Osteocyte (in vitro differentiated cells): ENCODE measurements around the gene STARD5. TPM values are rescaled to one million over a fixed set of nuclear protein-coding genes. Genes with fewer than 3 reads are reported as not detected.
A peak's percentile ranks its signal among the peaks of the same experiment; 100 is the strongest.

Source experiments
- DNase-seq: peaks from one replicate; pipeline ENCODE4 v3.0.0; 2021; ENCODE audit warnings: mixed read lengths; ENCODE audit not compliant: unreplicated experiment; ENCODE audit errors: extremely low spot score
- H3K27ac Mint-ChIP-seq: one replicate; pipeline ENCODE4 v1.8.0; 2021; ENCODE audit warnings: mild to moderate bottlenecking, mixed read lengths; ENCODE audit not compliant: unreplicated experiment
- H3K27me3 Mint-ChIP-seq: one replicate; pipeline ENCODE4 v1.8.0; 2021; ENCODE audit warnings: mixed read lengths; ENCODE audit not compliant: unreplicated experiment
- H3K36me3 Mint-ChIP-seq: one replicate; pipeline ENCODE4 v1.8.0; 2021; ENCODE audit warnings: mixed read lengths; ENCODE audit not compliant: unreplicated experiment
- H3K4me1 Mint-ChIP-seq: one replicate; pipeline ENCODE4 v1.8.0; 2021; ENCODE audit warnings: mixed read lengths; ENCODE audit not compliant: unreplicated experiment
- H3K4me3 Mint-ChIP-seq: one replicate; pipeline ENCODE4 v1.8.0; 2021; ENCODE audit warnings: mild to moderate bottlenecking, moderate library complexity, mixed read lengths; ENCODE audit not compliant: unreplicated experiment
- H3K9me3 Mint-ChIP-seq: one replicate; pipeline ENCODE4 v1.8.0; 2021; ENCODE audit warnings: mixed read lengths; ENCODE audit not compliant: unreplicated experiment
- CTCF ChIP-seq: fragments of 200-600 bp; sonication (generic); IDR thresholded peaks from 2 replicates; pipeline ENCODE4 v1.5.0; 2021; ENCODE audit warnings: antibody characterized with exemption, mild to moderate bottlenecking, moderate library complexity
- total RNA-seq: library from RNA; stranded (reverse); gene quantifications from 2 replicates; pipeline ENCODE4 v1.2.1, GENCODE V29; 2021

STARD5 gene
- total RNA-seq, 1 donor from 2014 or later: 1.3 TPM

GRCh38 chr15:81275711-81276392 is 48.1 kb downstream of the STARD5 start:
- Mint-ChIP-seq H3K27ac (no peak overlapping the region), H3K36me3 (no peaks in the 10 kb centered on the region), H3K9me3 (peaks cover 9% of the 10 kb centered on the region), H3K27me3 (peaks cover 12% of the 10 kb centered on the region), H3K4me1 (peaks cover 4% of the 10 kb centered on the region), H3K4me3 (no peak overlapping the region)
- TF ChIP-seq CTCF: no peak
- DNase-seq: no peak

GRCh38 chr15:81274931-81275707 is 48.8 kb downstream of the STARD5 start:
- H3K4me3 Mint-ChIP-seq: no peak overlapping the region
- H3K4me1 Mint-ChIP-seq: peaks cover 4% of the 10 kb centered on the region
- no peaks in the 10 kb centered on the region for H3K36me3 Mint-ChIP-seq
- peak; percentile 86 for DNase-seq
- TF ChIP-seq CTCF: peak; percentile 81
- H3K9me3 Mint-ChIP-seq: peaks cover 9% of the 10 kb centered on the region
- H3K27me3 Mint-ChIP-seq: peaks cover 12% of the 10 kb centered on the region
- H3K27ac Mint-ChIP-seq: no peak overlapping the region

- Mint-ChIP-seq H3K4me3 (no peak overlapping the region), H3K4me1 (peaks cover 4% of the 10 kb centered on the region), H3K27me3 (peaks cover 12% of the 10 kb centered on the region), H3K9me3 (peaks cover 9% of the 10 kb centered on the region), H3K36me3 (no peaks in the 10 kb centered on the region), H3K27ac (no peak overlapping the region)
- no peak for TF ChIP-seq CTCF
- DNase-seq: no peak
These were observed 49.7 kb downstream of the STARD5 start for GRCh38 chr15:81274255-81274654.

- TF ChIP-seq CTCF: no peak
- peak; percentile 34 for DNase-seq
- Mint-ChIP-seq H3K9me3 (peaks cover 9% of the 10 kb centered on the region), H3K36me3 (no peaks in the 10 kb centered on the region), H3K4me3 (no peak overlapping the region), H3K4me1 (peaks cover 4% of the 10 kb centered on the region), H3K27ac (no peak overlapping the region), H3K27me3 (peaks cover 12% of the 10 kb centered on the region)
These were observed 50.1 kb downstream of the STARD5 start for GRCh38 chr15:81273855-81274254.

- no peak overlapping the region for H3K27ac Mint-ChIP-seq
- peaks cover 4% of the 10 kb centered on the region for H3K4me1 Mint-ChIP-seq
- no peak overlapping the region for H3K4me3 Mint-ChIP-seq
- peaks cover 9% of the 10 kb centered on the region for H3K9me3 Mint-ChIP-seq
- TF ChIP-seq CTCF: no peak
- peaks cover 8% of the 10 kb centered on the region for H3K27me3 Mint-ChIP-seq
- DNase-seq: peak; percentile 63
- H3K36me3 Mint-ChIP-seq: no peaks in the 10 kb centered on the region
These were observed 50.7 kb downstream of the STARD5 start for GRCh38 chr15:81273200-81273599.
